HepG2 (cell line): ENCODE data around the gene HSPA5. TPM values are rescaled to one million over a fixed set of nuclear protein-coding genes. Genes with fewer than 3 reads are reported as not detected.
A peak's percentile ranks its signal among the peaks of the same experiment; 100 is the strongest.

Experiments used
- BATF2 ChIP-seq: sonication (generic); formaldehyde crosslinking; IDR thresholded peaks from 2 replicates; pipeline ENCODE4 v1.8.0; 2022; ENCODE audit warnings: mild to moderate bottlenecking, missing genetic modification reagents, moderate library complexity
- BRD4 ChIP-seq: sonication (generic); formaldehyde crosslinking; IDR thresholded peaks from 2 replicates; pipeline ENCODE4 v1.4.0; 2020; ENCODE audit warnings: missing genetic modification reagents
- DRAP1 ChIP-seq: IDR thresholded peaks from 2 replicates; pipeline ENCODE4 v1.6.1; 2016; ENCODE audit warnings: missing genetic modification reagents, missing compliant biosample characterization
- EEA1 ChIP-seq: sonication (generic); formaldehyde crosslinking; IDR thresholded peaks from 2 replicates; pipeline ENCODE4 v1.5.1; 2020; ENCODE audit warnings: mild to moderate bottlenecking, missing genetic modification reagents, borderline replicate concordance
- LBX2 ChIP-seq: sonication (generic); formaldehyde crosslinking; IDR thresholded peaks from 2 replicates; pipeline ENCODE4 v1.5.0; 2020; ENCODE audit warnings: missing genetic modification reagents, mild to moderate bottlenecking, borderline replicate concordance
- LRRFIP1 ChIP-seq: sonication (generic); formaldehyde crosslinking; conservative IDR thresholded peaks from 2 replicates; pipeline ENCODE4 v1.4.0; 2020; ENCODE audit warnings: missing genetic modification reagents
- MTERF4 ChIP-seq: sonication (generic); formaldehyde crosslinking; IDR thresholded peaks from 2 replicates; pipeline ENCODE4 v1.8.0; 2023; ENCODE audit warnings: mild to moderate bottlenecking, missing genetic modification reagents
- MTF2 ChIP-seq: sonication (generic); formaldehyde crosslinking; IDR thresholded peaks from 2 replicates; pipeline ENCODE4 v1.5.0; 2020; ENCODE audit warnings: missing genetic modification reagents, borderline replicate concordance
- RFX1 ChIP-seq: fragments of 450-650 bp; IDR thresholded peaks from 2 replicates; pipeline ENCODE4 v1.6.1; 2017
- SOX13 ChIP-seq, 3 experiments: fragments of 450-650 bp in 1 of 3; sonication (generic) in 1 of 3; formaldehyde crosslinking in 1 of 3; IDR thresholded peaks in 2 of 3; conservative IDR thresholded peaks in 1 of 3; 2 replicates each; pipeline versions ENCODE4 v1.5.0 to v1.6.1; 2016 to 2020; ENCODE audit warnings: antibody characterized with exemption in 1 of 3, mild to moderate bottlenecking in 1 of 3, missing compliant biosample characterization in 1 of 3, missing genetic modification reagents in 1 of 3, moderate library complexity in 1 of 3
- TEAD3 ChIP-seq: optimal IDR thresholded peaks from 2 replicates; pipeline ENCODE3; 2016; ENCODE audit warnings: borderline replicate concordance
- ZBTB7B ChIP-seq: sonication (generic); formaldehyde crosslinking; IDR thresholded peaks from 2 replicates; pipeline ENCODE4 v1.4.0; 2020; ENCODE audit warnings: missing genetic modification reagents
- ZNF343 ChIP-seq: sonication (generic); formaldehyde crosslinking; IDR thresholded peaks from 2 replicates; pipeline ENCODE4 v1.4.0; 2020; ENCODE audit warnings: mild to moderate bottlenecking, missing genetic modification reagents
- ZNF430 ChIP-seq: sonication (generic); formaldehyde crosslinking; IDR thresholded peaks from 2 replicates; pipeline ENCODE4 v1.9.0; 2021; ENCODE audit warnings: mild to moderate bottlenecking, missing genetic modification reagents
- ZNF44 ChIP-seq: sonication (generic); formaldehyde crosslinking; IDR thresholded peaks from 2 replicates; pipeline ENCODE4 v1.5.1; 2020; ENCODE audit warnings: mild to moderate bottlenecking, missing genetic modification reagents
- ZNF552 ChIP-seq: sonication (generic); formaldehyde crosslinking; IDR thresholded peaks from 2 replicates; pipeline ENCODE4 v1.9.0; 2022; ENCODE audit warnings: missing genetic modification reagents, mild to moderate bottlenecking, borderline replicate concordance
- ZNF574 ChIP-seq: sonication (generic); formaldehyde crosslinking; IDR thresholded peaks from 2 replicates; pipeline ENCODE4 v1.4.0; 2020; ENCODE audit warnings: missing genetic modification reagents
- ZNF597 ChIP-seq: sonication (generic); formaldehyde crosslinking; IDR thresholded peaks from 2 replicates; pipeline ENCODE4 v1.5.0; 2020; ENCODE audit warnings: missing genetic modification reagents
- ZNF749 ChIP-seq: sonication (generic); formaldehyde crosslinking; IDR thresholded peaks from 2 replicates; pipeline ENCODE4 v1.8.0; 2022; ENCODE audit warnings: mild to moderate bottlenecking, missing genetic modification reagents, moderate library complexity, borderline replicate concordance
- polyA plus RNA-seq, 8 experiments: library from polyadenylated mRNA; depleted of rRNA in 3 of 8; stranded (reverse) in 7 of 8; unstranded in 1 of 8; fragments of >200 nt; fragmentation: Illumina TruSeq in 4 of 8; extraction: Trizol in 4 of 8; gene quantifications; 2 replicates each; pipeline versions ENCODE4 v1.2.1 to v1.2.3, GENCODE V29; 2011 to 2016; ENCODE audit warnings: low read depth in 4 of 8, missing spikeins in 1 of 8, mixed read lengths in 1 of 8; ENCODE audit not compliant: insufficient read depth in 1 of 8
- total RNA-seq, 5 experiments: library from RNA; depleted of rRNA; stranded (reverse); fragments of >200 nt; fragmentation: Illumina TruSeq; extraction: Trizol; gene quantifications; 2 replicates each; pipeline ENCODE4 v1.2.3, GENCODE V29; 2016; ENCODE audit warnings: low read depth in 1 of 5

Gene HSPA5
- total and polyA plus RNA-seq, 2 of the 13 experiments (the other 11 are each of a cell fraction or from before 2014, with no cell fraction given), result 201 to 206 TPM

- TF ChIP-seq ZNF574 (CRISPR knock-in tag), result peak; percentile 34; the same call in 1 of the 2 replicates
- TF ChIP-seq ZNF597 (CRISPR knock-in tag), result no peak
- no peak for TF ChIP-seq LBX2
- TF ChIP-seq TEAD3 (CRISPR knock-in tag), result no peak
- TF ChIP-seq ZNF430 (CRISPR knock-in tag), result no peak
- no peak for TF ChIP-seq BRD4 (CRISPR knock-in tag)
- no peak for TF ChIP-seq ZBTB7B (CRISPR knock-in tag)
- TF ChIP-seq DRAP1, result no peak
- no peak for TF ChIP-seq LRRFIP1 (CRISPR knock-in tag)
- 0 out of 2 replicates have a peak, but pooled peaks have one; percentile 32 for TF ChIP-seq MTERF4 (CRISPR knock-in tag)
- no peak for TF ChIP-seq MTF2 (CRISPR knock-in tag)
- no peak for TF ChIP-seq ZNF343
- TF ChIP-seq EEA1 (CRISPR knock-in tag), result no peak
- TF ChIP-seq RFX1, result no peak
- TF ChIP-seq BATF2 (CRISPR knock-in tag), result no peak
- no peak for TF ChIP-seq ZNF749 (CRISPR knock-in tag)
- TF ChIP-seq ZNF552 (CRISPR knock-in tag), result no peak
- no peak for TF ChIP-seq SOX13 (IDR thresholded peaks at IDR 0.05)
- TF ChIP-seq SOX13 (CRISPR knock-in tag; conservative IDR thresholded peaks at IDR 0.05 in 1 of 2, IDR thresholded peaks at IDR 0.05 in 1 of 2), result peak in 1 of 2 experiments; percentile 72; a peak in 2 of 4 replicates
- TF ChIP-seq ZNF44, result no peak
Observed at GRCh38 chr9:125204477-125204876, 36.7 kb downstream of the HSPA5 start (continued).
